Glutamatergic neuron (in vitro differentiated cells): ENCODE results near the gene DCAF4. TPM values are rescaled to one million over a fixed set of nuclear protein-coding genes. Genes with fewer than 3 reads are reported as not detected.

Experiments used
- DNase-seq: peaks from one replicate; pipeline ENCODE4 v3.0.0; 2022
- H3K27ac Mint-ChIP-seq: one replicate; pipeline ENCODE4 v1.8.0; 2020; ENCODE audit warnings: mild to moderate bottlenecking, mixed read lengths, inconsistent platforms; ENCODE audit not compliant: unreplicated experiment
- H3K27me3 Mint-ChIP-seq: one replicate; pipeline ENCODE4 v1.8.0; 2020; ENCODE audit warnings: mild to moderate bottlenecking, moderate library complexity, mixed read lengths, inconsistent platforms; ENCODE audit not compliant: unreplicated experiment
- H3K36me3 Mint-ChIP-seq: one replicate; pipeline ENCODE4 v1.8.0; 2020; ENCODE audit warnings: mild to moderate bottlenecking, mixed read lengths, inconsistent platforms; ENCODE audit not compliant: unreplicated experiment
- H3K4me1 Mint-ChIP-seq: one replicate; pipeline ENCODE4 v1.8.0; 2020; ENCODE audit warnings: mild to moderate bottlenecking, low read depth, mixed read lengths, inconsistent platforms; ENCODE audit not compliant: unreplicated experiment
- H3K4me3 Mint-ChIP-seq: one replicate; pipeline ENCODE4 v1.8.0; 2020; ENCODE audit warnings: mild to moderate bottlenecking, mixed read lengths, inconsistent platforms; ENCODE audit not compliant: unreplicated experiment
- H3K9me3 Mint-ChIP-seq: one replicate; pipeline ENCODE4 v1.8.0; 2020; ENCODE audit warnings: mild to moderate bottlenecking, moderate library complexity, mixed read lengths, inconsistent platforms; ENCODE audit not compliant: unreplicated experiment
- total RNA-seq: library from RNA; stranded (reverse); fragmentation: NEBNext Ultra II Directional; extraction: Animal tissue kit (Norgen Biotek cat#: 25700); gene quantifications from one replicate; pipeline ENCODE4 v1.2.1, GENCODE V29; 2021; ENCODE audit not compliant: unreplicated experiment
- TF ChIP-seq, protein P1 (sequence below): fragments of 200-600 bp; sonication (generic); IDR thresholded peaks from one replicate; pipeline ENCODE4 v1.5.0; 2021; ENCODE audit not compliant: partially characterized antibody, unreplicated experiment

The DCAF4 gene
- total RNA-seq, 1 donor from 2014 or later = 23.4 TPM

- Mint-ChIP-seq H3K27me3 (peaks cover 4% of the 10 kb centered on the region), H3K9me3 (peaks cover 4% of the 10 kb centered on the region), H3K4me3 (no peak overlapping the region), H3K36me3 (no peaks in the 10 kb centered on the region), H3K4me1 (no peaks in the 10 kb centered on the region), H3K27ac (no peak overlapping the region)
- TF ChIP-seq, protein P1, sequence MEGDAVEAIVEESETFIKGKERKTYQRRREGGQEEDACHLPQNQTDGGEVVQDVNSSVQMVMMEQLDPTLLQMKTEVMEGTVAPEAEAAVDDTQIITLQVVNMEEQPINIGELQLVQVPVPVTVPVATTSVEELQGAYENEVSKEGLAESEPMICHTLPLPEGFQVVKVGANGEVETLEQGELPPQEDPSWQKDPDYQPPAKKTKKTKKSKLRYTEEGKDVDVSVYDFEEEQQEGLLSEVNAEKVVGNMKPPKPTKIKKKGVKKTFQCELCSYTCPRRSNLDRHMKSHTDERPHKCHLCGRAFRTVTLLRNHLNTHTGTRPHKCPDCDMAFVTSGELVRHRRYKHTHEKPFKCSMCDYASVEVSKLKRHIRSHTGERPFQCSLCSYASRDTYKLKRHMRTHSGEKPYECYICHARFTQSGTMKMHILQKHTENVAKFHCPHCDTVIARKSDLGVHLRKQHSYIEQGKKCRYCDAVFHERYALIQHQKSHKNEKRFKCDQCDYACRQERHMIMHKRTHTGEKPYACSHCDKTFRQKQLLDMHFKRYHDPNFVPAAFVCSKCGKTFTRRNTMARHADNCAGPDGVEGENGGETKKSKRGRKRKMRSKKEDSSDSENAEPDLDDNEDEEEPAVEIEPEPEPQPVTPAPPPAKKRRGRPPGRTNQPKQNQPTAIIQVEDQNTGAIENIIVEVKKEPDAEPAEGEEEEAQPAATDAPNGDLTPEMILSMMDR = peak; percentile 97
- peak; percentile 64 for DNase-seq
Observed at GRCh38 chr14:72904840-72905561, 21.3 kb upstream of the DCAF4 start.

- Mint-ChIP-seq H3K36me3 (no peaks in the 10 kb centered on the region), H3K9me3 (peaks cover 2% of the 10 kb centered on the region), H3K27me3 (no peaks in the 10 kb centered on the region), H3K27ac (no peak overlapping the region), H3K4me1 (no peaks in the 10 kb centered on the region), H3K4me3 (no peak overlapping the region)
- DNase-seq = no peak
- TF ChIP-seq, protein P1 = no peak
Observed at GRCh38 chr14:72906316-72906715, 19.9 kb upstream of the DCAF4 start.

GRCh38 chr14:72906879-72907278, 19.4 kb upstream of the DCAF4 start:
- Mint-ChIP-seq H3K4me3 (no peak overlapping the region), H3K4me1 (no peaks in the 10 kb centered on the region), H3K27me3 (no peaks in the 10 kb centered on the region), H3K9me3 (peaks cover 2% of the 10 kb centered on the region), H3K27ac (no peak overlapping the region), H3K36me3 (no peaks in the 10 kb centered on the region)
- DNase-seq = no peak
- TF ChIP-seq, protein P1 = no peak

DNA sequence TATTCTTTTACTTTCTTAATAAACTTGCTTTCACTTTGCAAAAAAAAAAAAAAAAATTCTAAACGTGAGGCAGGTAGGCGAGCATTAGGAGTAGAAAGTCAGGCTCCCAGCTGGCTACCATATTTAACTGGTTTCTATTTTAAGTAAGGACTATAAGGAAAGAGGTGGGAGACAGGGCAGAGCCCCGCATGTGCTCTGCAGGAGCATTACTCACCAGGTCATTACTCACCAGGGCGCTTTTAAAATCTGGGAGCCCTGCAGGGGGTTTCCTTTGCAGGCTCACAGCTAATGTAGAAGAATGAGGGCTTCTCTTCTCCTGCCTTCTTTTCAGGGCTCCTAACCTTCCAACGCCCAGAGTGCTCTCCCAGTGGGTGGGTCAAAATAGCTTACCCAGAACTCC, 18.4 kb upstream of the DCAF4 start:
- Mint-ChIP-seq H3K4me3 (no peak overlapping the region), H3K9me3 (peaks cover 2% of the 10 kb centered on the region), H3K4me1 (no peaks in the 10 kb centered on the region), H3K27me3 (no peaks in the 10 kb centered on the region), H3K27ac (no peak overlapping the region), H3K36me3 (no peaks in the 10 kb centered on the region)
- no peak for DNase-seq
- TF ChIP-seq, protein P1 = no peak

GRCh38 chr14:72909163-72909562, 17.1 kb upstream of the DCAF4 start:
- Mint-ChIP-seq H3K27ac (no peak overlapping the region), H3K36me3 (no peaks in the 10 kb centered on the region), H3K9me3 (peaks cover 2% of the 10 kb centered on the region), H3K4me3 (no peak overlapping the region), H3K4me1 (no peaks in the 10 kb centered on the region), H3K27me3 (no peaks in the 10 kb centered on the region)
- TF ChIP-seq, protein P1 = no peak
- DNase-seq = no peak
